ENCODE results near the gene MRPL52. TPM values are rescaled to one million over a fixed set of nuclear protein-coding genes. Genes with fewer than 3 reads are reported as not detected.
"Not testable (repeated sequence)": the region's sequence is repeated elsewhere in the genome, so short reads cannot be mapped to it uniquely, and the experiment has no call there.

MRPL52 gene
- polyA plus RNA-seq, 3 donors, result 32.3 to 164 (median 130) TPM

DNA sequence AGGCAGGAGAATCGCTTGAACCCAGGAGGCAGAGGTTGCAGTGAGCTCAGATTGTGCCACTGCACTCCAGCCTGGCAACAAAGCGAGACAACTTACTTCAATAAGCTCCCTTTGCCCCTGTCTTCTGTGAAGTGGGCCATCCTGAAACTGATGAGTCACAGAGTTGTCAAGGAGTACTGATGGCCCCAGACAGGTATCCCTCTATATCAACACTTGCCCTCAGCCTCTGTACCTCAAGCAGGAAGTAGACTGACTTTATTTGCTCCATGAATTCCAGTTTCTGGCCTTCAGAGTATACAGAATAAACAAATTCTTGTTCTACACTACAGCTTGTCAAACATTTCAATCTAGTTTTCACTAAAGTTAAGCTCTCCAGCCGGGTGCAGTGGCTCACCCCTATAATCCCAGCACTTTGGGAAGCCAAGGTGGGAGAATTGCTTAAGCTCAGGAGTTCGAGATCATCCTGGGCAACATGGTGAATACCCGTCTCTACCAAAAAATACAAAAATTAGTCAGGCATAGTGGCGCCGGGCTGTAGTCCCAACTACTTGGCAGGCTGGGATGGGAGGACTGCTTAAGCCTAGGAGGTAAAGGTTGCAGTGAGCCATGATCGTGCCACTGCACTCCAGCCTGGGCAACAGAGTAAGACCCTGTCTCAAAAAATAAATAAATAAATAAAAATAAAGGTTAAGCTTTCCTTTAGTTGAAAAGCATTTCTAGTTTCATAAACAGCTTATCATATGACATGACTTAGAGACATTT, 25.5 kb downstream of the MRPL52 start:
- intact Hi-C loops (cut with micrococcal nuclease), result loop anchor here (5.0 kb wide), 2 partner anchors 78 to 198 kb away; no protein-coding TSS in a partner anchor
- no peak for DNase-seq
- Histone ChIP-seq H4K20me1 (ENCODE audit: insufficient read depth, low read length) (no peaks in the 10 kb centered on the region), H3K4me1 (ENCODE audit: control insufficient read depth in 1 of 2, insufficient read depth in 2 of 2, low read length in 2 of 2) (peaks cover 9 to 17% of the 10 kb centered on the region in 2 donors), H2AFZ (ENCODE audit: insufficient read depth, low read depth, low read length, poor library complexity, severe bottlenecking) (no peak overlapping the region), H3K9ac (ENCODE audit: insufficient read depth, low read length, poor library complexity, severe bottlenecking) (no peak overlapping the region), H3K27ac (ENCODE audit: low read depth in 1 of 2, low read length in 2 of 2) (no peak overlapping the region), H3K4me3 (replicated peaks in 1 of 3; ENCODE audit: low read depth in 2 of 3, low read length in 3 of 3) (no peak overlapping the region), H3K9me3 (replicated peaks in 1 of 2; ENCODE audit: control insufficient read depth in 1 of 2, insufficient read depth in 1 of 2, low read length in 2 of 2) (peaks cover 0 to 4% of the 10 kb centered on the region in 2 donors), H3K36me3 (replicated peaks in 1 of 2; ENCODE audit: control insufficient read depth in 1 of 2, insufficient read depth in 2 of 2, low read length in 2 of 2) (no peaks in the 10 kb centered on the region), H3K4me2 (replicated peaks; ENCODE audit: extremely low read depth, low read length, poor library complexity, severe bottlenecking) (no peak overlapping the region), H3K27me3 (ENCODE audit: control insufficient read depth in 2 of 2, insufficient read depth in 2 of 2, low read length in 2 of 2) (peaks cover 0 to 2% of the 10 kb centered on the region in 2 donors), H3K79me2 (ENCODE audit: insufficient read depth, low read length) (no peaks in the 10 kb centered on the region)
- TF ChIP-seq, protein P1, sequence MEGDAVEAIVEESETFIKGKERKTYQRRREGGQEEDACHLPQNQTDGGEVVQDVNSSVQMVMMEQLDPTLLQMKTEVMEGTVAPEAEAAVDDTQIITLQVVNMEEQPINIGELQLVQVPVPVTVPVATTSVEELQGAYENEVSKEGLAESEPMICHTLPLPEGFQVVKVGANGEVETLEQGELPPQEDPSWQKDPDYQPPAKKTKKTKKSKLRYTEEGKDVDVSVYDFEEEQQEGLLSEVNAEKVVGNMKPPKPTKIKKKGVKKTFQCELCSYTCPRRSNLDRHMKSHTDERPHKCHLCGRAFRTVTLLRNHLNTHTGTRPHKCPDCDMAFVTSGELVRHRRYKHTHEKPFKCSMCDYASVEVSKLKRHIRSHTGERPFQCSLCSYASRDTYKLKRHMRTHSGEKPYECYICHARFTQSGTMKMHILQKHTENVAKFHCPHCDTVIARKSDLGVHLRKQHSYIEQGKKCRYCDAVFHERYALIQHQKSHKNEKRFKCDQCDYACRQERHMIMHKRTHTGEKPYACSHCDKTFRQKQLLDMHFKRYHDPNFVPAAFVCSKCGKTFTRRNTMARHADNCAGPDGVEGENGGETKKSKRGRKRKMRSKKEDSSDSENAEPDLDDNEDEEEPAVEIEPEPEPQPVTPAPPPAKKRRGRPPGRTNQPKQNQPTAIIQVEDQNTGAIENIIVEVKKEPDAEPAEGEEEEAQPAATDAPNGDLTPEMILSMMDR (IDR thresholded peaks at IDR 0.05), result no peak
- Mint-ChIP-seq H3K27me3 (ENCODE audit: low read depth in 3 of 3) (peaks cover 20 to 22% (median 20%) of the 10 kb centered on the region in 3 donors), H3K9me3 (peaks cover 0 to 9% (median 0%) of the 10 kb centered on the region in 7 donors), H3K4me1 (peaks cover 16% of the 10 kb centered on the region), H3K36me3 (no peaks in the 10 kb centered on the region), H3K4me3 (no peak overlapping the region), H3K27ac (no peak overlapping the region)
- 100% methylated on average over 6 of the region's 8 CpGs for WGBS (ENCODE audit: insufficient coverage)

DNA sequence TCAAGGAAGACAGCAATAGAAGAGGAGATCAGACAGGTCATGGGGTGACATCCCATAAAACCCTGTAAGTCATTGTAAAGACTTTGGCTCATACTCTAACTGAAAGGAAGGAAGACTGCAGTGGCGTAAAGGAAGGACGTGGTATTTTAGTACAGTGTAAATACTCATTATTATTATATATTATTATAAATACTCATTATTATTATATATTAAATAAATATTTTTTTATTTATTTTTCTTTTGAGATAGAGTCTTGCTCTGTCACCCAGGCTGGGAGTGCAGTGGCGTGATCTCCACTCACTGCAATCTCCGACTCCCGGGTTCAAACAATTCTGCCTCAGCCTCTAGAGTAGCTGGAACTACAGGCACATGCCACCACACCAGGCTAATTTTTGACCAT, 26.7 kb downstream of the MRPL52 start:
- Mint-ChIP-seq H3K27me3 (ENCODE audit: low read depth in 3 of 3) (peaks cover 21 to 29% (median 22%) of the 10 kb centered on the region in 3 donors), H3K27ac (no peak overlapping the region), H3K36me3 (no peaks in the 10 kb centered on the region), H3K4me1 (peaks cover 11% of the 10 kb centered on the region), H3K9me3 (peaks cover 0 to 13% (median 0%) of the 10 kb centered on the region in 7 donors), H3K4me3 (no peak overlapping the region)
- no peak overlapping the region for H3K9ac ChIP-seq (ENCODE audit: insufficient read depth, low read length, poor library complexity, severe bottlenecking)
- no peak overlapping the region for H3K4me2 ChIP-seq (replicated peaks; ENCODE audit: extremely low read depth, low read length, poor library complexity, severe bottlenecking)
- H3K9me3 ChIP-seq (replicated peaks in 1 of 2; ENCODE audit: control insufficient read depth in 1 of 2, insufficient read depth in 1 of 2, low read length in 2 of 2), result peaks cover 0 to 4% of the 10 kb centered on the region in 2 donors
- H3K27ac ChIP-seq (ENCODE audit: low read depth in 1 of 2, low read length in 2 of 2), result no peak overlapping the region
- TF ChIP-seq, protein P1 (IDR thresholded peaks at IDR 0.05), result no peak
- intact Hi-C loops (cut with micrococcal nuclease), result no loop called here
- no peak for DNase-seq
- no peaks in the 10 kb centered on the region for H4K20me1 ChIP-seq (ENCODE audit: insufficient read depth, low read length)
- peaks cover 6 to 12% of the 10 kb centered on the region in 2 donors for H3K4me1 ChIP-seq (ENCODE audit: control insufficient read depth in 1 of 2, insufficient read depth in 2 of 2, low read length in 2 of 2)
- H3K79me2 ChIP-seq (ENCODE audit: insufficient read depth, low read length), result no peaks in the 10 kb centered on the region
- no peaks in the 10 kb centered on the region for H3K36me3 ChIP-seq (replicated peaks in 1 of 2; ENCODE audit: control insufficient read depth in 1 of 2, insufficient read depth in 2 of 2, low read length in 2 of 2)
- 100% methylated on average over 2 of the region's 5 CpGs for WGBS (ENCODE audit: insufficient coverage)
- H3K27me3 ChIP-seq (ENCODE audit: control insufficient read depth in 2 of 2, insufficient read depth in 2 of 2, low read length in 2 of 2), result peaks cover 0 to 2% of the 10 kb centered on the region in 2 donors
- H2AFZ ChIP-seq (ENCODE audit: insufficient read depth, low read depth, low read length, poor library complexity, severe bottlenecking), result no peak overlapping the region
- H3K4me3 ChIP-seq (replicated peaks in 1 of 3; ENCODE audit: low read depth in 2 of 3, low read length in 3 of 3), result no peak overlapping the region

DNA sequence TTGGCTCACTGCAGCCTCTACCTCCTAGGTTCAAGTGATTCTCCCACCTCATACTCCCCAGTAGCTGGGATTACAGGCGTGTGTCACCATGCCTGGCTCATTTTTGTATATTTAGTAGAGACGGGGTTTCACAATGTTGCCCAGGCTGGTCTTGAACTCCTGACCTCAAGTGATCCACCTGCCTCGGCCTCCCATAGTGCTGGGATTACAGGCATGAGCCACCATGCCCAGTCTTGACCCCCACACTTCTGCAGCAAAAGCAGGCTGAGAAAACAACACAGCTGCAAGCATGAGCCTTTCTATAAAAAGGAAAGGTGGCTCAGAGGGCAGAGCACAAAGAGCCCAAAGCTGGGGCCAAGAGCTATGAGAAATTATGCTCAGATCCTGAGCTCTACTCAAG, 30.7 kb downstream of the MRPL52 start:
- H3K27ac ChIP-seq (ENCODE audit: low read depth in 1 of 2, low read length in 2 of 2); H3K79me2 ChIP-seq (ENCODE audit: insufficient read depth, low read length); H3K36me3 ChIP-seq (replicated peaks in 1 of 2; ENCODE audit: control insufficient read depth in 1 of 2, insufficient read depth in 2 of 2, low read length in 2 of 2); H3K36me3 Mint-ChIP-seq; H3K4me1 ChIP-seq (ENCODE audit: control insufficient read depth in 1 of 2, insufficient read depth in 2 of 2, low read length in 2 of 2); H3K9ac ChIP-seq (ENCODE audit: insufficient read depth, low read length, poor library complexity, severe bottlenecking); H3K4me3 Mint-ChIP-seq; H2AFZ ChIP-seq (ENCODE audit: insufficient read depth, low read depth, low read length, poor library complexity, severe bottlenecking); H3K4me3 ChIP-seq (replicated peaks in 1 of 3; ENCODE audit: low read depth in 2 of 3, low read length in 3 of 3); DNase-seq; H4K20me1 ChIP-seq (ENCODE audit: insufficient read depth, low read length); H3K9me3 ChIP-seq (replicated peaks in 1 of 2; ENCODE audit: control insufficient read depth in 1 of 2, insufficient read depth in 1 of 2, low read length in 2 of 2); H3K4me1 Mint-ChIP-seq; H3K4me2 ChIP-seq (replicated peaks; ENCODE audit: extremely low read depth, low read length, poor library complexity, severe bottlenecking); H3K27ac Mint-ChIP-seq; H3K27me3 ChIP-seq (ENCODE audit: control insufficient read depth in 2 of 2, insufficient read depth in 2 of 2, low read length in 2 of 2); intact Hi-C loops (cut with micrococcal nuclease): not testable (repeated sequence)
- Mint-ChIP-seq H3K9me3 (peaks cover 0 to 12% (median 2%) of the 10 kb centered on the region in 7 donors), H3K27me3 (ENCODE audit: low read depth in 3 of 3) (peaks cover 21 to 41% (median 29%) of the 10 kb centered on the region in 3 donors)
- 100% methylated on average over 1 of the region's 3 CpGs for WGBS (ENCODE audit: insufficient coverage)

Data from CD14-positive monocyte (primary cell).